NCI-H1694 (cell line): ENCODE measurements around the gene SLC22A12.
"Not testable (repeated sequence)": the region's sequence is repeated elsewhere in the genome, so short reads cannot be mapped to it uniquely, and the experiment has no call there.

Experiments
- DNase-seq: peaks from one replicate; lab custom pipeline; 2025; lab: John Stamatoyannopoulos, UW

Gene SLC22A12

GRCh38 chr11:64588701-64589100 lies 2.3 kb upstream of the SLC22A12 start:
- DNase-seq = no peak

DNA sequence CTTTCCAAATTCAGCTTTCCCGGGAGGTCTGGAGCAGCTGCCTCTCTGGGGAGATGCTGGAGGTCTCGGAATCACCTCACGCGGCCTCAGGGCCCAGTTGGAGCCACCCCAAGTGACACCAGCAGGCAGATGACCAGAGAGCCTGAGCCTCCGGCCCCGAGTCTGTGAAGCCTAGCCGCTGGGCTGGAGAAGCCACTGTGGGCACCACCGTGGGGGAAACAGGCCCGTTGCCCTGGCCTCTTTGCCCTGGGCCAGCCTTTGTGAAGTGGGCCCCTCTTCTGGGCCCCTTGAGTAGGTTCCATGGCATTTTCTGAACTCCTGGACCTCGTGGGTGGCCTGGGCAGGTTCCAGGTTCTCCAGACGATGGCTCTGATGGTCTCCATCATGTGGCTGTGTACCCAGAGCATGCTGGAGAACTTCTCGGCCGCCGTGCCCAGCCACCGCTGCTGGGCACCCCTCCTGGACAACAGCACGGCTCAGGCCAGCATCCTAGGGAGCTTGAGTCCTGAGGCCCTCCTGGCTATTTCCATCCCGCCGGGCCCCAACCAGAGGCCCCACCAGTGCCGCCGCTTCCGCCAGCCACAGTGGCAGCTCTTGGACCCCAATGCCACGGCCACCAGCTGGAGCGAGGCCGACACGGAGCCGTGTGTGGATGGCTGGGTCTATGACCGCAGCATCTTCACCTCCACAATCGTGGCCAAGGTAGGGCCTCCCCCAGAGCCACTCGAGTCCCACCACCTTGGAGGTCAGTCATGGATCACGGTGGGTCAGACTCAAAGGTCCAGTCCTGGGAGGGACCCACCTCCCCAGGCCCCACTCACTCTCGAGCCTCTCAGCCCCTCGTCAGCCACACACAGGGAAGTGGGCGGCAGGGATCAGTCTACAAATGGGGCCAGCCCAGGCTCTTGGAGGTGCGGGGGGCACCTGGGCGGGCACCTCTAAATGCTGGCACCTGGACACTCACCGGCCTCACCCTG lies 525 bp downstream of the SLC22A12 start:
- DNase-seq = no peak

DNA sequence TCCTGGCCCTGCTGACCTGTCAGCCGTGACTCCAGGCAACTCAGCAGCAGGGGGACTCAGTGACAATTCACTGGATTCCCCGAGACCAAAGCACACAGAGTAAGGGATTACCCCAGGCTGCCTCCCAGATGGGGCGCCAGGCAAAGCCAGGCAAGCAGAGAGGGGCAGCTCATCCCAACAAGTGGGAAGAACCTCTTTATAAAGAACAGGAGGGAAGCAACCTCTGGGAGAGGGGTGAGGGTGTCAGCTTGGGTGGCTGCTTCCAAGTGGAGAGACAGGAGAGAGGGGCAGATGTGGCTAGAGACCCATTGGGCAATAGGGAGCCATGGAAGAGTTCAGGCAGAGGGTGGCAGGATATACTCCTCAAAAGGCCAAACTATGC lies 1.2 kb downstream of the SLC22A12 start:
- no peak for DNase-seq

GRCh38 chr11:64592656-64593055 lies 1.6 kb downstream of the SLC22A12 start:
- DNase-seq = no peak

DNA sequence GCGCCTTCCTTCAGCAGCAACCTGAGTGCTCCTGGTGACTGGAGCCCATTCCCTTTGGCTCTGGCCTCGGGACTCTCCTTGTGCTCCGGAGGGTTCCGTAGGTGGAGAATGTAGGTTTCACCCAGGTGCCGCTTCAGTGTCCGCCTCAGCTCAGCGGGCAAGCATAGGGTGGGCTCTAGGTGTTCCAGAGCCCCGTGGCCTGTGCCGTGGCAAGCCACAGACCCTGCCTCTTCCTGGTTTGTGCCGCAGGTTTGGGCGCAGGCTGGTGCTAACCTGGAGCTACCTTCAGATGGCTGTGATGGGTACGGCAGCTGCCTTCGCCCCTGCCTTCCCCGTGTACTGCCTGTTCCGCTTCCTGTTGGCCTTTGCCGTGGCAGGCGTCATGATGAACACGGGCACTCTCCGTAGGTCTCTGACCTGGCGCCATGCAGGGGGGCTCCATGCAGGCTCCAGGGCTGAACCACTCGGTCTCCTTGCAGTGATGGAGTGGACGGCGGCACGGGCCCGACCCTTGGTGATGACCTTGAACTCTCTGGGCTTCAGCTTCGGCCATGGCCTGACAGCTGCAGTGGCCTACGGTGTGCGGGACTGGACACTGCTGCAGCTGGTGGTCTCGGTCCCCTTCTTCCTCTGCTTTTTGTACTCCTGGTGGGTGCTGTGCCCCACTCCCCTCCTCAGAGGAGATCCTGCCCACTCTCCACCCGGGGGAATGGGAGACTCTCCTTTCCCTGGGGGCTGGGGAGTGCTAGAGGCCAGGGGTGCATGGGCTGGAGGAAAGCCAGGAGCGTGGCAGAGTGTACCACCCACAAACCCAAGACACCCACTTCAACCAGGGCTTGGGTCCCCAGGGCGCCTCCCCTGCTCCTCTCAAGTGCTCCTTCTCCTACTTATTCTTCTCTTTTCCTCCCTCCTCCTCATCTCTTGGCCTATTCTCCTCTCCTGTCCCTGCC lies 2.4 kb downstream of the SLC22A12 start:
- DNase-seq = no peak

DNA sequence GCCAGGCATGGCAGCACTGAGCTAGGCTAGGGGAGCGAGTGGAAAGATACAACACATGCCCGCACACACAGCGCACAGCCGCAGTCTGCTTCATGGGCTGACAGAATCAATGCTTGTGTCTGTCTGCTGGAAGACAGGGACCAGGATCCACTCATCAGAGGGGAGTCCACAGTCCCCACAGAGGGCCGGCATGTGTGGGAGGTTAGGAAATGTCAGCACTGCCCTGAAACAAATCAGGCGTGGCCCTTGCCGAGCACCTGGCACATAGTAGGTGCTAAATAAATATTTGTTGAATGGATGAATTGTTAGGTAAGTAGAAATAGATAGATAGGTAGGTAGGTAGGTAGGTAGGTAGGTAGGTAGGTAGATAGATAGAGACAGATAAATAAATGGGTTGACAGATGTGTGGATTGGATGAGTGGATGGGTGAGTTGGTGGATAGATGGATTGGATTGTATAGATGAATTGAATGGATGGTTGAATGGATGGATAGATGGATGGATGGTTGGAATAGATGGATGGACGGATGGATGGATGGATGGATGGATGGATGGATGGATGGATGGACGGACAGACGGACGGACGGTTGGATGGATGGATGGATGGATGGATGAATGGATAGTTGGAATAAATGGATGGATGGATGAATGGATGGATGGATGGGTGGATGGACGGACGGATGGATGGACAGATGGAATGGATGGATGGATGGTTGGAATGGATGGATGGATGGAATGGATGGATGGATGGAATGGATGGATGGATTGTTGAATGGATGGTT lies 3.3 kb downstream of the SLC22A12 start:
- no peak for DNase-seq

- DNase-seq = not testable (repeated sequence)
Measured at GRCh38 chr11:64595922-64596321, 4.9 kb downstream of the SLC22A12 start.

GRCh38 chr11:64597671-64598101 lies 6.7 kb downstream of the SLC22A12 start:
- no peak for DNase-seq

- DNase-seq = no peak
Measured at GRCh38 chr11:64598106-64598796, 7.2 kb downstream of the SLC22A12 start.

GRCh38 chr11:64598797-64599697 lies 8.0 kb downstream of the SLC22A12 start:
- no peak for DNase-seq

- no peak for DNase-seq
Measured at GRCh38 chr11:64599698-64600211, 8.7 kb downstream of the SLC22A12 start.

GRCh38 chr11:64600281-64600992 lies 9.4 kb downstream of the SLC22A12 start:
- no peak for DNase-seq

GRCh38 chr11:64601605-64602465 lies 10.8 kb downstream of the SLC22A12 start:
- no peak for DNase-seq

GRCh38 chr11:64602466-64603070 lies 11.5 kb downstream of the SLC22A12 start:
- DNase-seq = no peak

DNA sequence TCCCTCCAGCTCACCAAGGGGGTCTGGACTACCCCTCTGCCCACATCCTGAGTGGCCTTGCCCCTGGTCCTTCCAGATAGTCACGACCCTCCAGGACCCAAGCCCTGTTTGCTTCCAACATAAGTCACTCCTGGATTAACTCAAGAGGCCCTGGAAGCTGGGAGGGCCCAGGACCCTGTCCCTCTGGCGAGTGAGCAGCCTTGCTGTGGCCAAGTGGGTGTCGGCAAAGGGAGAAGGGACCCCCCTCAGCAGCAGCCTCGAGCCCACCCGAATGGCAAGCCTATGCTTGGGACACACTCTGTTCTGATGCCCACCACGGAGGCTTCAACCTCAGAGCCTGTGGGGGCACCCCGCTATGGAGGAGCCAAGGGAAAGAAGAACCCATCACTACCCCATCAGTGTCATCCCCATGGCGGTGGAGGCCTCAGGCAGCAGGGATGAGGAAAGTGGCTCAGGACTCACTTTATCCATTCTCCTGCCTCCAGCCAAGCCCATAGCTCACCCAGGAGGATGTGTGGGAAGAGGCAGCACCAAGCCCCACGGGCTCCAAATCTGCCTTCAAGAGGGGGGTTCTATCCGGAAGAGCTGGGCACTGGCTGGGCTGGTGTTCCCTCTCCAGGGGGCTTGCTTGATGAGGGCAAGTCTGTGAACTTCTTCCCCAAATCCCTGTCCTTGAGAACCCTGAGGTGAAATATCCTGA lies 12.5 kb downstream of the SLC22A12 start:
- DNase-seq = no peak

- no peak for DNase-seq
Measured at GRCh38 chr11:64604458-64605243, 13.6 kb downstream of the SLC22A12 start.

DNA sequence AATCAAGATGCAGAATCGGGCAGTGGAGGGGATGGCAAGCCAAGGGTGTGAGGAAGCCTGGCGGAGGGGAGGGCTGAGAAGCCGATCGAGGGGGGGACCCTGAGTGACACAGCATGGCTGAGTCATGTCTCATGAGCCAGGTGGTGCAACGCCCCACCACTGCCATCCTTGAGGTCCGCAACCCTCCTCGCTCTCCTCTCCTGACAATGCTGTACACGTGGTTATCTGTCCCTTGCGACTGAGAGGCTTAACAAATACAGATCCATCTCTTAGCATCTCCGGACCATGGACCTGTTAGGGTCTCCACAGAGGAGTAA lies 14.2 kb downstream of the SLC22A12 start:
- DNase-seq = no peak
